Measurements from ENCODE around the gene MLC1.
A peak's percentile ranks its signal among the peaks of the same experiment; 100 is the strongest.

MLC1 gene
- long read RNA-seq, donor 1, result 0 reads
- long read RNA-seq, donor 2, result 0 reads
- long read RNA-seq, donor 3, result 0 reads
- long read RNA-seq, donor 4, result 0 reads
- long read RNA-seq, donor 5, result 0 reads
- long read RNA-seq, donor 6, partial matches to known transcripts, result 0 of 1 reads
- long read RNA-seq, donor 6, other reads (novel, unspliced or antisense), result 0 of 1 reads
- long read RNA-seq, donor 7, result 0 reads
- long read RNA-seq, donor 8, result 0 reads

DNA sequence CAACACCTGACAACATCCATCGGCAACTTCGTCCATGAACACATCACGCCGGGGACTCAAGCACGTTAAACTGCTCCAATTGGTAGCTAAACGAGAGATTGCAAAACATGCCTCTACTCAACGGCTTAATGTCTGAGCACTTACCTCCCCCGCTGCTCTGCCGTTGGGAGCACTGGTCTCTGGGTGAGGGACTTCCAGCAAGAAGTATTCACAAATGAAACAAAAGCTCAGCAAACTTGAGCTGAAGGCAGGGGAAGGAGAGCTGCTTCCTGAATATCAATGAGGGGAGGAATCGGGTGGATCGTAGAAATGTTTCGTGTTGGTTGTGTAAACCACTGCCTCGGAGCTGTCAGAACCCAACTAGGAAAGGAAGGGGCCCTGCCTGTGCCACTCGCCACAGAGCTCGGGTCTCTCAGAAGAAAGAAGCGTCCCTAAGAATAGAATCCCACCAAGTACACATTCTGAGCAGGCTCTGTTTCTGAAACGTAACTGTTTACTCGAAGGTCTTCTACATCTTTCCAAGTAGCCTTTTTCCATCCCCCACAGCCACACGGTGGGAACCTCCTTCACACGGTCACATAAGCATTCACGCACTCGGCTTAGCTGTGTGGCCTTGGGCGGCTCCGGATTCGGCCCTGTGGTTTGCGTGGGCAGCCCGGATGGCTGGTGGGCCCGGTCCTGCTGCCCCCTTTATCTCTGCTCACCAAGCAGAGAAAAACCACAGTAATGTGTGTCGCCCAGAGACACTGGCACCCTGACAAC lies at the start of gene MLC1:
Gene MLC1 (minus strand): TSS at position 216 of the 762 bp plus-strand sequence. CDS start 524 bp downstream, outside the sequence.
- no peak for DNase-seq

DNA sequence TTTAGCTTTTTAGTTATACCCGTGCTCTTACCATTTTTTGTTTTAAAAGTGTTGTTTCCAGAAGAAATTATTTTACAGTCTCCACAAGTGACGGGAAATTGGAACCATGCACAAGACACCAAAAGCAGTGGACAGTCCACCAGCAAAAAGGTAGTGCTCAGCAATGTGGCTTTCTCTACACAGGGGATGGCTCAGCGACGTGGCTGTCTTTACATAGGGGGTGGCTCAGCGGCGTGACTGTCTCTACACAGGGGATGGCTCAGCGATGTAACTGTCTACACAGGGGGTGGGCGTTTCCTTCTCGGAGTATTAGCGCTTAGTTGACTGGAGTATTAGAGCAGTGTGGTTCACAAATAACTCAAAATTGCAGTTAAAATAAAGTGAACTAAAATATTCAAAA lies 49.3 kb upstream of the MLC1 start:
- DNase-seq, result no peak

DNA sequence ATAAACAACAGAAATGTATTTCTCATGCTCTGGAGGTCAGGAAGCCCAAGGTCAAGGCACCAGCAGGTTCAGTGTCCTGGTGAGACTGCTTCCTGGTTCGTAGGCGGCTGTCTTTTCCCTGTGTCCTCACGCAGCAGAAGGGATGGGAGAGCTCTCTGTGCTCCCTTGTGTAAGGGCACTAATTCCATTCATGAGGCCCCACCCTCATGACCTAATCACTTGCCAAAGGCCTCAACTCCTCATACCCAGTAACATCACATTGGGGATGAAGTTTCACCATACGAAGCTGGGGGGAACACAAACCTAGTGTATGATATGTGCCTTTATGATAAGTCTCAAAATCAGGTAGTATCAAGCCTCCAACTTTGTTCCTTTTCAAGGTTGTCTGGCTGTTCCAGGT lies 46.7 kb upstream of the MLC1 start:
- DNase-seq, result no peak

DNA sequence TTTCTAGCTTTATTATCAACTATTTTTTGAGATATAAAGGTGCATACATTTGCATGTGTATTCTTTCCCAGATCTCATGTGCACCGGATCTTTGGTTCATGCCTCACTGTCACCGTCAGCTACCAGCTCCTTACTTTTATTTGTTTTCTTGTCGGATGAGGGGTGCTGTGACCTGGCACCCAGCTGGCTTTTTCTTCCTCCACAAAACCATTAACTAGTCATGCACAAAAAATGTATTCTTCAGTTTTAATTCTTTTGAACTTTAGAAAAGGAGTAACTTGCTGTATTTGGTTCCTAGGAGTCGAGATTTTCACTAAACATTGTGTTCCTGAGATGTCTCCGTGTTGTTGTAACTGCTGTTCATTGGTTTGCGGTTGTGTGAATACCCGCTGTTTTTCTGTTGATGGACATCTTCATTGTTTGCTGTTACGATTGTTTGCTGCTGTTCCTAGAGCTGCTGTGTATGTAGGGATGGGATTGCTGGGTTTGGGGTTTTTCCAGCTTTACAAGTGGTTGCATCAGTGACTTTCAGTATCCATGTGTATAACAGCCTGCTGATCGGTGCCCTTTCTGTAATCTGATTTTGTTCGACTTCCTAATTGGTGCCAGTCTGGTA lies 44.0 kb upstream of the MLC1 start:
- DNase-seq, result no peak

DNA sequence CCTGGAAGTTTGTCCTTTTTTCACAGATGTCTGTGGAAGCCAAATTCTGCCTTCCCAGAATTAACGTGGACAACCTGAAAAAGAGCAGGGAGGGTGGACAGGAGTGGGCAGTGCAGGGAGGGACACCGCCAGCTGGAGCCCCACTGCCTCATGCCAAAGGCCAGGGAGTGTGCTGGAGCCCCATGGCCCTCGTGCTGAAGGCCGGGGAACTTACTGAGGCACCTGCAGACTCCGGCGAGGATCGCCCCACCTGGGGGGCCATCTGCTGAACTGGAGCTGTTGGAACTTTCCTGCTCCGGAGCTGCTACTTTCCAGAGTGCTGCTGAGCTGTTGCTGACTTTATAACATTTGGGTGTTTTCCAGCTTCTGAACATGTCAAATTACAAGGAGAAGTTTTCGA lies 39.8 kb upstream of the MLC1 start:
- DNase-seq, result no peak

DNA sequence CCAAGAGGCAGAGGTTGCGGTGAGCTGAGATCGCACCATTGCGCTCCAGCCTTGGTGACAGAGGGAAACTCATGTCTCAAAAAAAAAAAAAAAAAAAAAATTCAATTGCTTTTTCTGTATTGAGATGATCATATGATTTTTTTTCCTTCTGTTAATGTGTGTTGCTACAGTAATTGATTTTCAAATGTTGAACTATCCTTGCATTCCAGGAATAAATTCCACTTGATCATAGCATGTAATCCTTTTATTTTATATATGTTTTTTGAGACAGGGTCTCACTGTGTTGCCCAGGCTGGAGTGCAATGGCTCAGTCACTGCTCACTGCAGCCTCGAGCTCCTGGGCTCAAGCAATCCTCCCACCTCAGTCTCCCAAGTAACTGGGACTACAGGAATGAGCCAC lies 37.9 kb upstream of the MLC1 start:
- DNase-seq, result no peak

DNA sequence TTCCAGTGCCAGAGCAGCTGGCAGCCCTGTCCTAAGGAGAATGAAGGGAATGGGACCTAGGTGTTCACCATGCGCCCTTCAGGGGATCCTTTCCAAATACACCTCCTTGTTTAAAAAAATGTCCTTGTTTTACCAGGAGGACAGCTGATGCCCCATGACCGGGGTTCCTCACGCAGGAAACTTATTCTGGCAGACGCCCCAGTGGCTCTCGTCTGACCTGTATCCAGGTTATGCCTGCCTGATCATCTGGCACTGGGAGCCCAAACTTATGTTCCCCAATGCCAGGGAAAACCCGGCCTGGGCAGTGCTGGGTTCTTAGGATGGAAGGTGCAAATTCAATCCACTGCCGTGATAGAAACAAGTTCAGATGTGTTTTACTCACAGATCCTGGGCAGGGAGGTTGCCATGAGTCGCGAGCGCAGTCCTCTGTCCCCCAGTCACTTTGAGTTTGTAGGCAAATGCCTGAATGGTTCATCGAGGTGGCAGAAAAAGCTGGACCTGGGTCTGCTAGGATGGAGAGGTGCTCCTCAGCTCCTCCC lies 36.0 kb upstream of the MLC1 start:
- DNase-seq, result no peak

DNA sequence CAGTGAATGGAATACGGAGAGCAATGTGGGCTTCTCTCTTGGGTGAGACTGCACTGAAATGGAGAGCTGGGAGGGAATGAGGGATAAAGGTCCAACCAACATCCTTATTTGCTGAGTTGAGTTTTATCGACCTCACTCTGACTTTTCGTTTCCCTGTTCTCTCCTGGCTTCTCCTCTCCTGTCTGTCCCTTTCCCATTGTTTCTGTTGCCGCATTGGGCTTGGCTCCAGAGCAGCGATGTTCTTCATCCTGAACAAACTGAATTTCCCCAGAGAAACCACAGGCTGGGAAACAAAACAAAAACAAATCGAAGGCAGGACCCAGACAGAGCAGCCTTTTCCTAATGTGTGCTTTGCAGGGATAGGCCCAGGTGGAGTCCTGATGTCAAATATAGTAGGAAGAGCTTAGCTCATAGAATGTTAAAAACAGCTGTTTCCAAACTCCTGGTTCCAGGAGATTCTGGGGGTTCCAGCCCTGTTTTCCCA lies 34.6 kb upstream of the MLC1 start:
- no peak for DNase-seq

DNA sequence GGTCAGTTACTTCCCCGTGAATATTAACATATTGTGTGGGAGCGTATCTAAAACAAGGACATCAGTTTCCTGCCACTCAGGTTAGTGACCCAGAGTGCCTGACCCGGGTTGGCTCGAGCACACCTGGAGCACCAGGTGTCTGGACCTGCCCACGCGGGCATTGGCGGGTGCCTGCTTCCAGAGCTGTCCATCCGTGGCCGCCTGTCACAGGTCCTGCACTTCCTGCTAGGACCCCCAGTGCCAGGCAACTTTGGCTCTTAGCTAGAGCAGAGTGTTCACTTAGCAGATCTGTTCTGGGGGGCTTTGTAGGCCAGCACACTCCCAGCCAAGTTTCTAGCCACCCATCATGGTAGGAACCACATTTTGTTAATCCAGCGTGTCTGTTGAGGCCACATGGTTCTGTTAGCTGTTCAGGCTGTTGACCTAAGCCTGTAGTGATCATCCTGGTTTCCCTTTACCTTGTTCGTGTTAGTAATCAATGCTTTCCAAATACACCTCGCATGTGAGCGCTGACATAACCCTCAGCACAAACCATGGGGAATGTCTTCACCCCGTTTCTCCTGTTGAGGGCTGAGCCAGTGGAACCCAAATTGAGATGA lies 34.0 kb upstream of the MLC1 start:
- no peak for DNase-seq

DNA sequence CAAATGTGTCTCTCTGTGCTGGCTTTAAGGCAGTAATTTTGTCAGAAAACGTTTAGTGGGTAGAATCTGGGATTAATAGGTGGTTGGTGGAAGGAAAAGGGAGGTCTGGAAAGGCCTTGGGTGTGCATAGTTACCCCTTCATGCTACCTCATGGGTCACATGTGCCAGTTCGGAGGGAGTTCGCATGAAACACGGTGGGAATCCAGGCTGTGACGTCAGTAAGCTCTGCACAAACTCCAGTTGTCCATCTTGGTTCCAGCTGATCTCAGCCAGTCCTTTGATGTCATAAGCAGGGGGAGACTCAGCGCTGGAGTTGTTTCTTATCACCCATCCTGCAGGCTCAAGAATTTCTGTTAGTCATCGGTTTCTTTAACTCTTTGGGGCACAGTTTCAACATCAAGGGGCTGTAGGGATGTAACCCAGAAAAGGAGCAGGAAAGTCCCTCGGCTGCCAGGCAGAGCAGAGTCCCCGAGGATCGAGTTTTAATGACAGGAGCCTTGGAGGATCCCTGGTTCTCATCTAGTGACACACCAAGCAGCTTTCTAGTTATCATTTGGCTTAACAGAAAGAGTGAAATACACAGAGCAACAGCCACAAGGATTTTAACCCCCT lies 33.4 kb upstream of the MLC1 start:
- peak; percentile 19 for DNase-seq

DNA sequence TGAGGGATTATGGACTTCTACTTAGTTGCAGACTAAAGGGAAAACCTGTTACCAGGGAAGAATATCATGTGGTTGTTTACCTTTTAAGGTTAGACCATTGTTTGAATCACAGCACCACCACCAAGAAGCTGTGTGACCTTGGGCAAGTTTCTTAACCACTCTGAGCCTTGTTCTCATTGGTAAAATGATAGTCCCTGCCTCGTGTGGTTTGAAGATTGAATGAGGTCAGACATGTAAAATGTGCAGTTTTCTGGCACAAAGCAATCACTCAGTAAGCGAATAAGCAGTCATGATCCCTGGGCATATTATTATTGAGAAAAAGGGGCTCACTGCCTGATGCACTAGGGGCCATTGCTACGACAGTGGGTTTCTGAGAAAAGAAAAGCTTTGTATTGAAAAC lies 32.9 kb upstream of the MLC1 start:
- DNase-seq, result no peak

DNA sequence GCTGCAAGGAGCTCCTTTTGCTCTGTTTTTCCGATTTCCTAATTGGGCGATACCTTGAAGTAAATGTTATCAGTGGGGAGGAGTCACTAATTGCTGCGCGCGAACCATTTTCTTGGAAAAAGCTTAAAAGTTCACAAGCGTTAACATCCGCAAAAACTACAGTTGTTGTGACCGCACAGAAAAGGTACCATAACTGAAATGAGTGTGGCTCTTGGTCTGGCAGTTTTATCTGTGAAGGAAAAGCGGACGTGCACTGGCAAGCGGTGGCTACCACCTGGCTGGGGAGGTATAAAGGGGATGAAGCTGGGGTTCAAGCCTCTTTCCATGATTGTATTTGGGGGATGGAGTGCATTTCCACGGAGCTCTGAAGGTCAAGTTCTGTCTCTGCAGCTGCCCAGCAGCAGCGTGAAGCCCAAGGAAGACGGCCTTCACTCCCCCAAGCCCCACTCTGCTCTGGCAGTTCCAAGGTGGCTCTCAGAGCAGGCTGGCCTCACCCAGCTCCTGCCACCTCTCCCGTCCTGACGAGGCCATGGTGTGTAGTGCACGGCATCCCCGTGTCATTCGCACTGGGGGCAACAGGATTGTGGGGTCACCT lies 32.0 kb upstream of the MLC1 start:
- DNase-seq, result no peak

DNA sequence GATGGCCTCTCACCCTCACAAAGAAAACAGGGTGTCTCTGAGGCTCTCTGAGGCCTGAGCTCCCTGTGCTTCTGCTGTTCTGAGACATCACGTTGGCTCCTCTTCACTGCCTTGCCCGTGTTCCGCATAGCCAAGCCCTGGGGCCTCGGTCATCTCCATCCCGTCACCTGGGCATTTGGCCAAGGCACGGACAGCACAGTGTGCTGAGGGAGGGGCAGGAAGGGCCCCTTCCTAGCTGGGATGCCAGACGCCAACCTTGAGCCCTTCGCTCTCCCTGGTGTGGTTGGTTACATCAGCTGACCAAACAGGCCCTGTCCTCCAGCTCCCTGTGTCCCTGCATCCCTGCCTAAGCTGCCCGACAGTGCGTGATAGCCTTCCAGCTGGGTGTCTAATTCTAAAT lies 30.5 kb upstream of the MLC1 start:
- DNase-seq, result no peak

DNA sequence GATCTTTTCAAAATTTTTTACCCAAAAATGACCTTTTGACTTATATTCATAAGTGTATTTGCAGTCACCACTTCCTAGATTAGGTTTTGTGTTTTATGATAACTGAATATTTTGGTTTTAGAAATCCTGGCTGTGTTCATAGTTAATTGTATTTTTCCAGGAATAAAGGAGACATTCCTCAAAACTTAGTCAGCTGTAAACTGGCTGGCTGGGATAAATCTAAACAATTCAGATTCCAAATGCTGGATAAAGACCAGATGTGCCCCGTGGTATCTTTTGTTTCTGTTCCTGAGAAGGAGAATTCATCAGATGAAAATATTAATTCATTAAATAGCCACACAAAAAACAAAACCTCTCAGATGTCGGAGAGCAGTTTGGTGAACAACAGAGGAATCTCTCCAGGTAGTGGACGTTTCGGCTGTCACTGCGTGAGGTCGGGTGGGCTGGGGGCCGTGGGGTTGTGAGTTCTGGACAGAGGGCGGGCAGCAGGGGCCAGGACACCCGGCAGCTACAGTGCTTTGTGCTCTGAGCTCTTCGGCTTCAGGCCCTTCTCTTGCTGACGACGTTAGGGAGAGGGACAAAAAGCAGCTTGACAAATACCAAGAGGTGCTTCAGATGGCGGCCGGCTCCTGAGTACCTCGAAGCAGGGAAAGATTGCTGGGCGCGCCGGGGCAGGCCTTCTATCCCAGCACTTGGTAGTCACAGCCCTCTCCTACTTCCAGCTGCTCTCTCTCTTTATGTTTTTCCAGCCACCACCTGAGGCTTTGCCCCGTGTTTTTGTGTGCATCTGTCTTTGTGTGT lies 29.2 kb upstream of the MLC1 start:
- no peak for DNase-seq

DNA sequence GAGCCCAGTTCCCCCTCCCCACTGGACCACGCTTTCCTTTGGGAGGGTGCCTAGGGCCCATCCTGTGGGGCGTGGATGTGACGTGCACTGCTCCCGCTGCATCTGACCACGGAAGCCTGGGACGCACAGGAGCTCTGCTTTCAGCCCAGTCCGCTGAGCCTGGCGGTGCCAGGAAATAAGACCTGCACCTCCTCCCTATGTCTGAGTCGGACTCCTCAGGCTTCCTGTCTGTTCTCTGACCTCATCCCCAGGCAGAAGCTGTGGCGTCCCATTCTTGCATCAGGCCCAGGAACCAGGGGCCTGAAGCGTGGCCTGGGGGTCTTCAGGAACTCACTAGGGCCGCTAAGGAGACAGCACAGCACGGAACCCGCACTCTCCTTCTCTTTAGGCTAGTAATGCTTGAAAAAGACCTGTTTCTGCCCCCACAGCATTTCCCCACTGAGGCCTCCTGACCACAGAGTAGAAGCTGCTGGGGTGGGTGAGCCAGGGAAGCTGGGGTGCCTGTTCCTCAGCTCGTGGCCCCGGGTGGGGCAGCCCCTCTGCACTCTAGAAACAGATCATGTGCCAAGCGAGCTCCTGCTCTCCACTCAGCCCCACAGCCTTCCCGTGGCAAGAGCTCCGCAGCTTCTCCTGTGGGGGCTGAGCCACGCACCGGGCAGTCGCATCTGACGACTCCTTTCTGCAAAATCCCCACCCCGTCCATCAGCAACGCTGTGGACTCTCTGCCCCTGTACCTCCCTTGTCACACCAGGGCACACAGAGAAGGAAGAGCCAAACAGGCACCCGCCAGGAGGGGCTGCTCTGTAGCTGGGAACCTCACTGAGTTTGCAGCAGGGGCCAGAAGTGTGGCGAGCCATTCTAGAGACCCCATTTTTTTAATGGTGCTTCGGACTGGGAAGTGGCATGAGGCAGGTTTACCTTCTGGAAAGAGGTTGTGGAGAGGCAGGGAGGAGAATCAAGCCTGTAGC lies 27.2 kb upstream of the MLC1 start:
- no peak for DNase-seq

DNA sequence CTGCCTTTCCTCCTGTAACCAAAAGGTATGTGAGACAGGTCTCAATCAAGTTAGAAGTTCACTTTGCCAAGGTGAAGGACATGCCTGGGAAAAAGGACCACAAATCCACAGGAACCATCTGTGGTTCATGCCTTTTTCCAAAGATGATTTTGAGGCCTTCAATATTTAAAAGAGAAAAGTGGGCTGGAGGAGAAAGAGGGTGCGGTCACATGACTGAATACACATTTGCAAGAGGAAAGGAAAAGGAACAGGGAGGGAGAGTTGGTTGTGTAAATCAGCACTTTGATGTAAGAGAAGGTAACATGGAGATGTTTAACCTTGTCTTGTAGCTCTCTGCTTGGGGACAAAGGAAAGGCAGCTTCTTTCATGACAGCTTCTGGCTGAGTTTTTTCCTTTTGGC lies 25.8 kb upstream of the MLC1 start:
- no peak for DNase-seq

DNA sequence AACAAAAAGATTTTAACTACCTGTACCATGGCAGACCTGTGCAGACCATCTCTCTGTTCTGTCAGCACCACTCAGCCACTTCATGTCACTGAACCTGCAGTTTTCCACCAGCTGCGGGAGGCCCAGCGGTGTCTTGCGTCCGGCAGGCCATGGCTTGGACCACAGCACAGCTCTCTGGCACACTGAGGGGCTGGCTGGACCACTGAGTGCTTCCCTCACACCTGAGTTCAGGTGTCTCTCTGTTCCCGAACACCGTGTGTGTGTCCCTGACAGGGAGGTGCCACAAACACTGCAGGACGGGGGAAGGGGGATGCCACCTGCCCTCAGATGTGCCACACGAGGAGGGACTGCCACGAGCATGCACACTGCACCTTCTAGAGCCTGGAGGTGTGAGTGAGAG lies 22.3 kb upstream of the MLC1 start:
- no peak for DNase-seq

DNA sequence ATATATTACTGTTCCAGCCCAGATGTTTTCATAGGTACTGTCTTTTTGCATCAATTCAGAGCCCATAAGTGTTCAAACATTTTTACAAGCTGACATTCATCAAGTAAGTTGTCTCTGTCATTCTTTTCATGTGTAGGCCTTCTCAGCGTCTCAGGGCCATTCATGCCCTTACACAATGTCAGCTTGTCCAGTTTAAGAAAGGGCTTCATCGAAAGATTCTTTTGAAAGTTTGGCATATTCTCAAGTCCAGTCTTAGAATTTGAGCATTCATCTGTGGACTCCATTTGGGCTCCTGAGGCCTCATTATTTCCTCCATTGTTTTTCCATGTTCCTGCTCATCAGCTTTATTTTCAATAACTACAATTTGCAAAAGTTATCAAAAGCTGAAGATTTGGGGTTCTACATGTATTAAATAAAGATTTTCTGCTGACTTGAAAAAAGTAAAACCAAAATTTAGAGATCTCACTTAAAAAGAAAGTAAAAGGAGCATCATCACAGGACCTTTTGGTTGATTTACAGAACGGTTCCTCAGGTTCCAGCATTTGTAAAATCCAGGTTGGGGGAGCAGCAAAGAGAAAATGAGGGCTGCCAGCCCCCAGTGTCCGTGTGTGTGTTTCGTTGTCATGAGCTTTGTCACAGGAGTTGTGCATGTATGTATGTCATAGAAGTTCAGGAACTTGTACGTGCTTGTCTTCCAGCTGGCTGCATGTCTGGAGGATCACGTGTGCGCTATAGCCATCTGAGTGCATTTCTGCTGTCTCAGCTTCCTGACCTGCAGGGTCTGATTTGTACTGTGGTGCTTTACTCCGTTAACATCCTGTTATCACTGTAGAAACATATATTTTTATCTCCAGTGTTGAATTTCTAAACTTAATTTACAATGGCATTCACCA lies 20.2 kb upstream of the MLC1 start:
- no peak for DNase-seq

DNA sequence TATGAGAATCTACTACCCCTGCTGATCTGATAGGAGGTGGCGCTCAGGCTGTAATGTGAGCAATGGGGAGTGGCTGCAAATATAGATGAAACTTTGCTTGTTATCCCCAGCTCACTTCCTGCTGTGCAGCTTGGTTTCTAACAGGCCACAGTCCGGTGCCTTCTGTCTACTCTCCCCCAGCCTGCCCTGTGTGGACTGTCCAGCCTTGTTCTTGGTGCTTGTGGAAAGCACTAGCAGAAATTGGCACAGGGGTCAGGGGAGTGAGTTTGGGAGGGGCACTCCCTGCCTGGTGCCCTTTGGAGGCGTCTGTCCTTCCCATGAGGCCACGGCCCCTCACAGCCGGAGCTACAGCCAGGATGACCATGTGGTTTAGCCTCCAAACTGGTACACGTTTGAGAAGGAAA lies 18.9 kb upstream of the MLC1 start:
- DNase-seq, result no peak

Data from right kidney (tissue), 9 donors.